GM18498 (cell line): ENCODE measurements around the gene ARHGDIG.

Experiments
- ATAC-seq: cut with Tn5 transposase; IDR thresholded peaks from one replicate; pipeline ENCODE4 v1.9.1; 2021; ENCODE audit warnings: mild to moderate bottlenecking, moderate library complexity; ENCODE audit not compliant: unreplicated experiment

The ARHGDIG gene

DNA sequence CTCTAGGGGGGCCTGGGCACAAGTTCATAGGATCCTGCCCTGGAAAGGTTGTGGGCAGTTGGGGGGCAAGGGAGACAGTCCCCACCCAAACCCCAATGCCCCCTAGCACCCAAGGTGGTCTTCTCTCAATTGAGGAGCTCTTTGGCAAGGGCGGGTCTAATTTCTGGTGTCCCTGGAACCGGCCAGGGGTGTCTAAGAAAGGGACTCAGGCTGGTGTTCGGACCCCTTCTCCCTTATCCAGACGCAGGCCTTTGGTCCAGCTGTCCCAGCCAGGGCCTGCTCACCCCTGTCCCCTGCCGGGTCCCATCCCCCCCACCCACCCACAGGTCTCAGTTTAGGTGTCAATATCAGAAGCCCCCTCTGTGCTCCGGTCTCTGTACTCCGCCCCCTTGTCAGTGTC lies 860 bp upstream of the ARHGDIG start:
- ATAC-seq, result no peak

DNA sequence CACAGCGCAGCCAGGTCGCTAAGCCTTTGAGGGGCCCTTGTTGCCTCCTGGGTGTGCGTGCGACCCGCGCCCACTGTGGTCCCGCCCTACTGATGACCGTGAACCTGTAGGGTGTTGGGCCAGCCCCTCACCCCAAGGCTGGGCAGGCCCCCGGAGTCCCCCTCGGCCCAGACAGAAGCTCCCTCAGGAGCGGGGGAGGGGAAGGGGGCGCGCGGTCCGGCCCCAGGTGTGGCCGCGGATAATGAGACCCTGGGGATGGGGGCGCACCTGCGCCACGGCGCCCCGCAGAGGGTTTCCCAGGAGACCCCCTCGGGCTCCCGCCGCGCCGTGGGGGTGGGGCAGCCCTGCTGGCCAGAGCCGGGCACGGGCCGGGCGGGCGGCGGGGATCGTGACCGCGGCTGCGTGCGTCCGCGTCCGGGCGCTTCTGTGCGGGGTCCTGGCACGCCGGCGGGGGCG lies 358 bp upstream of the ARHGDIG start:
- ATAC-seq, result no peak

DNA sequence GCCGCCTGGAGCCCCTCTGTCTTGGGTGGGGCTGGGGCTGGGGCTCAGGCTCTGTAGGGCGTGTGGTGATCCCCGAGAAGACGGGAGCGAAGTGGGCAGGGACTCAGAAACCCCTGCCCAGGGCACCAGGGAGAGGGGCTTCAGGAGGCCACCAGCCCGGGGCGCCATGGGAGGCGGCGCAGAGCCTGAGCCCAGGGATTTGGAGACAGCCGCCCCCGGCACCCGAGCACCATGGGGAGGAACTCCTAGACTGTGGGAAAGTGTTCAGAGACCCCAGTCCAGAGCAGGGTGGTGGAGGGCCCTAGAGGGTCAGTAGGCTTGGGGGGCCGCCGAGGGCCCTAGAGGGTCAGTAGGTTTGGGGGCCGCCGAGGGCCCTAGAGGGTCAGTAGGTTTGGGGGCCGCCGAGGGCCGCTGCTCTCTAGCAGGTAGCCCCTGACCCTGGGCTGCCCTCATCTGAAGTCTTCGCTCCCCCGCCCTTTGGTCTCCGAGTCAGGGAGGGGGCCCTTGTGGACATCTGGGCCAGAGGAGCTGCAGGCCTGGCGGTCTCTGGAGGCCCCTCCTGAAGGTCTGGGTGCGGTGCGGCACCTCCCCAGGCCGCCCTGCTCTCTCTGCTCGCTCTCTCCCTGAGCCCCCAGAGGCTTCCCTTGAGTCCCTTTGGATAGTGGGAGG lies 734 bp downstream of the ARHGDIG start:
- no peak for ATAC-seq

DNA sequence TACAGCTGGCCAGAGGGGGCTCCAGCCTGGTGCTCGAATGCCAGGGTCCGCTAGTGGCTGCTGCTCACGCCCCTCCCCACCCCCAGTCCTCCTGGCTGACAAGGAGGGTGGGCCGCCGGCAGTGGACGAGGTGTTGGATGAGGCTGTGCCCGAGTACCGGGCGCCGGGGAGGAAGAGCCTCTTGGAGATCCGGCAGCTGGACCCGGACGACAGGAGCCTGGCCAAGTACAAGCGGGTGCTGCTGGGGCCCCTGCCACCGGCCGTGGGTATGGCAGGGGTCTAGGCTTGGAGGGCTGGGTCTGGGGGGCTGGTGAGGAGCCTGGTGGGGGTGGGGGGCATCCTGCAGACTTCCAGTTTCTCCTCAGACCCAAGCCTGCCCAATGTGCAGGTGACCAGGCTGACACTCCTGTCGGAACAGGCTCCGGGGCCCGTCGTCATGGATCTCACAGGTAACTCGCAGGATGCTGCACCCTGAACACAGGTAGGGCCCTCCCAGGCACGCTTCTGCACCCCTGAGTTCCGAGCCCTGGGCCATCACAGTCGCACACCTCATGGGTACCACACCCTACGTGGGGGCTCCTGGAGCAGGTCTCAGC lies 1.4 kb downstream of the ARHGDIG start:
- ATAC-seq, result no peak

DNA sequence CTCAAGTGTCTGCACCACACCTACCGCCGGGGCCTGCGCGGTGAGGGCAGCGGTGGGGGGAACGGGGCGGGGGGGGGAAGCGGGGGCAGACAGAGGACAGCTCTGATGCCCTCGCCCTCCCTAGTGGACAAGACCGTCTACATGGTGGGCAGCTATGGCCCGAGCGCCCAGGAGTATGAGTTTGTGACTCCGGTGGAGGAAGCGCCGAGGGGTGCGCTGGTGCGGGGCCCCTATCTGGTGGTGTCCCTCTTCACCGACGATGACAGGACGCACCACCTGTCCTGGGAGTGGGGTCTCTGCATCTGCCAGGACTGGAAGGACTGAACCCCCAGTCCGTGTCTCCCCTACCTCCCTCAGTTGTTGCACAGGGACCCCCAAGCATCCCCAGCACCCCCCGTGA lies 2.1 kb downstream of the ARHGDIG start:
- no peak for ATAC-seq

DNA sequence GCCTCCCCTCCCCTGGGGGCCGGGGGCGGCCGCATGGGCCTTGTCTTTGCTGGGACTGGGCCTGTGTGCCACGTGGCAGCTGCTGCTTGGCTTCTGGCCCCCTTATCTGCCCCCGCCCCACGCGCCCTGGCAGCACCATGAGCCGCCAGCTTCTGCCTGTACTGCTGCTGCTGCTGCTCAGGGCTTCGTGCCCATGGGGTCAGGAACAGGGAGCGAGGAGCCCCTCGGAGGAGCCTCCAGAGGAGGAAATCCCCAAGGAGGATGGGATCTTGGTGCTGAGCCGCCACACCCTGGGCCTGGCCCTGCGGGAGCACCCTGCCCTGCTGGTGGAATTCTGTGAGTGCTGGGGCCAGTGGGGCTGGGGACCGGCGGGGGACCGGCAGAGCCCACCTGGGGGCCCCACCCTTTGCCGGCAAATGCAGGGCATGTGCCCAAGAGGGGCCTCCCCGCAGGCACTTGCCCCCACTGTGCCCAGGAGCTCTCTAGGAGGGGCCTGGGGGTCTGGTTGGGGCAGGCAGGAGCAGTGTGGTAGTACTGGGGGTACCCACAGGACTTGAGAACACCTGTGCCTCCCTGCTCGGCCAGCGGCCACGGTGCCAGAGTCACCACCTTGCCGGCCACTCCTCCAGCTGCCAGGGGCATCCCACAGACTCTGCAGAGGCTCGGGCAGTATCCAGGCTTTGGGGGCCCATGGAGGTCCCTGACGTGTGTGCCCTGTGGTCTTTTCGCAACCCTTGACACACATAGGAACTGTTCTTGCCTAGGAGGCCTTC lies 2.8 kb downstream of the ARHGDIG start, which contains the start of gene PDIA2:
Gene PDIA2 (plus strand): TSS at position 132 of the 773 bp plus-strand sequence. CDS start 6 bp downstream, at position 138.
- ATAC-seq, result no peak

DNA sequence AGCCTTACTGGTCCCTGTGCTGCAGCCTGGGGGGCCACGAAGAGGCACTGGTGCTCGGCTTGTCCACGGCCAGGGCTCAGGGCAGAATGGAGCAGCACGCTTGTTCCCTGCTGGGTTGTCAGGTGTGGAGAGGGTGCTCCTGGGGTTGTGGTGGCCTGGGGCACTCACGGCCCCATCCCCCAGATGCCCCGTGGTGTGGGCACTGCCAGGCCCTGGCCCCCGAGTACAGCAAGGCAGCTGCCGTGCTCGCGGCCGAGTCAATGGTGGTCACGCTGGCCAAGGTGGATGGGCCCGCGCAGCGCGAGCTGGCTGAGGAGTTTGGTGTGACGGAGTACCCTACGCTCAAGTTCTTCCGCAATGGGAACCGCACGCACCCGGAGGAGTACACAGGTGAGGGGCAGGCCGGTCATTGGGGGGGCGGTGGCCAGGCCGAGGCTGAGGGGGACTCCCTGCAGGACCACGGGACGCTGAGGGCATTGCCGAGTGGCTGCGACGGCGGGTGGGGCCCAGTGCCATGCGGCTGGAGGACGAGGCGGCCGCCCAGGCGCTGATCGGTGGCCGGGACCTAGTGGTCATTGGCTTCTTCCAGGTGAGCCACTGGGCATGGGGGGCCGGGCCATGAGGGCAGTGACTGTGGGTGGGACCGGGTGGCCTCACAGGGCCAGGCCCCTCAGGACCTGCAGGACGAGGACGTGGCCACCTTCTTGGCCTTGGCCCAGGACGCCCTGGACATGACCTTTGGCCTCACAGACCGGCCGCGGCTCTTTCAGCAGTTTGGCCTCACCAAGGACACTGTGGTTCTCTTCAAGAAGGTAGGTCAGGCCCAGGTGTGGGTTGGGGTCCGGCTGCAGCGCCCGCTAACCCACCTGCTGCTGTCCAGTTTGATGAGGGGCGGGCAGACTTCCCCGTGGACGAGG lies 4.1 kb downstream of the ARHGDIG start:
- no peak for ATAC-seq

DNA sequence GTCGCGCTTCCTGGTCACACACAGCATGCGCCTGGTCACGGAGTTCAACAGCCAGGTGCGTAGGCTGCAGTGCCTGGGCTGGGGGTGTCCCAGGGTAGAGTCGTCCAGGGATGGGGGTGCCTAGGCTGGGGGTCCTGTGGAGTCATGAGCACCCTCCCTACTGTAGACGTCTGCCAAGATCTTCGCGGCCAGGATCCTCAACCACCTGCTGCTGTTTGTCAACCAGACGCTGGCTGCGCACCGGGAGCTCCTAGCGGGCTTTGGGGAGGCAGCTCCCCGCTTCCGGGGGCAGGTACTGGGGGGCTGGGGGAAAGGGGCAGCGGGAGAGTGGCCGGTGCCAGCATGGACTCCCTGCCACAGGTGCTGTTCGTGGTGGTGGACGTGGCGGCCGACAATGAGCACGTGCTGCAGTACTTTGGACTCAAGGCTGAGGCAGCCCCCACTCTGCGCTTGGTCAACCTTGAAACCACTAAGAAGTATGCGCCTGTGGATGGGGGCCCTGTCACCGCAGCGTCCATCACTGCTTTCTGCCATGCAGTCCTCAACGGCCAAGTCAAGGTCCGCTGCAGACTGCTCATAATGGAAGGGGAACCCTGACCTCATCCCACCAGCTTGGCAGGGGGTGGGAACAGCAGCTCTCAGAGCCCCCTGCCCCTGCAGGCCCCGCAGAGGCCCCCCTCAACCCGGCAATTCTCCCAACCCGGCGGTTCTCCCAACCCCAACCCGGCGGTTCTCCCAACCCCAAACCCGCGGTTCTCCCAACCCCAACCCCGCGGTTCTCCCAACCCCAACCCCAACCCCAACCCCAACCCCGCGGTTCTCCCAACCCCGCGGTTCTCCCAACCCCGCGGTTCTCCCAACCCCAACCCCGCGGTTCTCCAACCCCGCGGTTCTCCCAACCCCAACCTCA lies 5.0 kb downstream of the ARHGDIG start:
- no peak for ATAC-seq

DNA sequence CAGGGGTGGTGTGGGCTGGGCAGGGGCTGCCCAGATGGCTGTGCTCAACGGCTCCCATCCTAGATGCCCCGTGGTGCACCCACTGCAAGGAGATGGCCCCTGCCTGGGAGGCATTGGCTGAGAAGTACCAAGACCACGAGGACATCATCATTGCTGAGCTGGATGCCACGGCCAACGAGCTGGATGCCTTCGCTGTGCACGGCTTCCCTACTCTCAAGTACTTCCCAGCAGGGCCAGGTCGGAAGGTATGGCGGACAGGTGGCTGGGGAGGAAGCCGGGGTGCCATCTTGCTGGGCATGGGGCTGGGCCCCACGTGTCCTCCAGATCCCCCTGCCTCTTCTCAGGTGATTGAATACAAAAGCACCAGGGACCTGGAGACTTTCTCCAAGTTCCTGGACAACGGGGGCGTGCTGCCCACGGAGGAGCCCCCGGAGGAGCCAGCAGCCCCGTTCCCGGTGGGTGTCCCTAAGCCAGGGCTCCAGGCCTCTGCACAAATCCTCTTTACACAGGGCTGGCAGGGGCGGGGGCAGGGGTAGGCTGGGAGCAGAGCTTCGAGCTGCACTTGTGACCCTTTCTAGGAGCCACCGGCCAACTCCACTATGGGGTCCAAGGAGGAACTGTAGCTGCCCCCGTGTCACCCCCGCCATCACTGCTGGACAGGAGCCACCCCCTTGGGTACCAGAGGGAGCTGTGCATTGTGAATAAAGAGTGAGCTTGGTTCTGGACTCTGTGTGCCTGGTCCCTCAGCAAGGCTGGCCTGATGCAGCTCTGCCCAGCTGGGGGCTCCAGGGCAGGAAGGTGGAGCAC lies 6.3 kb downstream of the ARHGDIG start:
- no peak for ATAC-seq

DNA sequence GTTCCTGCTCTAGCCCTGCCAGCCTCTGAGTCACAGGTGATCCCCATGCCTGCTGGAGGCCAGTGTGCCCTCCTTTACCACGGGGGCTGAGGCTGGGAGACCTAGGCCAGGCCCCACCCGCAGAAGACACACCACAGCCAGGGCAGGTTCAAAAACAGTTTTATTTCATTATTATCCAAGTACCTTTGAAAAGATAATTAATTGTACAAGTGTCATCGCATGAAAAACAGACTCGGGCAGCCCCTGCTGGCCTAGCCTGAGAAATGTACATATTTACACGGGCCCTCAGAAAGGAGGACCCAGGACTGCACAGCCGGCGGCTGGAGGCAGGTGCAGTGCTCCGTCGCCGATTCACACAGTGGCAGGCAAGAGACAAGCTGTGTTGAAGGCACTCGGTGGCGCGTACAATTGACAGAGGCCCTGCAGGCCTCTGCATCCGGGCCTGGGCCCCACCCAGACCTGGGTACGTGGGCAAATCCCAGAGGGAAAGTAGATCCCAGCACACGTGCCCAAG lies 7.0 kb downstream of the ARHGDIG start:
- no peak for ATAC-seq

DNA sequence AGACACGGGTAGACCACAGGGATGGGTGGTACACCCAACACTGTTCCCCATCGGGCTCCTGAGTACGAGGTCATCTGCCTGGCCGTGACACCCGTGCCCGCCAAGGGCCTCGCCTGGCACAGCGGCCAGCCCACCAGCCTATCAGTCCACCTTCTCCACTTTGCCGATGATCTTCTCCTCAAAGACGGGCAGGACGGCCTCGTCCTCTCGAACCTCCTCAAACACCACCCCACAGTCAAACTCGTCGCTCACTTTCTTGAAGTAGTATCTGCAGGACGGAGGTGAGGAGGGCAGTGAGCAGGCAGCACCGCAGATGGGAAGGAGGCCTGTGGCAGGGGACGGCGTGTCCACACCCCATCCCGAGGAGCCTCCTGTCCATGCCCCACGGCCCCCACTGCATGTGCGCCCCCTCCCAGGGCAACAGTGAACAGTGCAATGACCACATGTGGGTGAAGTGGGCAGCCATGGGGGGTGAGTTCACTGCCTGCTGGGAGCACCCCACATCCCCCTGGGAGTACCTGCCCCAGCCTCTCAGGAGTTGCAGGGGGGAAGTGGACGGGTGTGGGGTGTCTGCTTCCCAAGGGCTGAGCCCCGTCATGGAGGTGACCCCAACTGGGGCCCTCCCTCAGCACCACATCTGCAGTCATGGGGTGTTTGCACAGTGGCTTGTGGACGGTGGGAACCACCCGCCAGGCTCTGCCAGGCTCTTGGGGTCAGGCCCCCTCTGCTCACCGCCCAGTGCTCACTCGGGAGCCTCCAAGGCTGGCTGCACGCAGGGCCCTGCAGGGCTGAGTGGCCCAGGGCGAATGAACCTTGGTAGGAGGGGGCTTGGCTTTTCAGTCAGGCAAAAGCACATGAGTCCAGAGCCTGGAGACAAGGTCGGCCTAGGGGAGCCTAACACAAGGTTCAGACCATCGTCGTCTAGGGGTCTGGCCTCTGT lies 7.9 kb downstream of the ARHGDIG start:
- no peak for ATAC-seq

DNA sequence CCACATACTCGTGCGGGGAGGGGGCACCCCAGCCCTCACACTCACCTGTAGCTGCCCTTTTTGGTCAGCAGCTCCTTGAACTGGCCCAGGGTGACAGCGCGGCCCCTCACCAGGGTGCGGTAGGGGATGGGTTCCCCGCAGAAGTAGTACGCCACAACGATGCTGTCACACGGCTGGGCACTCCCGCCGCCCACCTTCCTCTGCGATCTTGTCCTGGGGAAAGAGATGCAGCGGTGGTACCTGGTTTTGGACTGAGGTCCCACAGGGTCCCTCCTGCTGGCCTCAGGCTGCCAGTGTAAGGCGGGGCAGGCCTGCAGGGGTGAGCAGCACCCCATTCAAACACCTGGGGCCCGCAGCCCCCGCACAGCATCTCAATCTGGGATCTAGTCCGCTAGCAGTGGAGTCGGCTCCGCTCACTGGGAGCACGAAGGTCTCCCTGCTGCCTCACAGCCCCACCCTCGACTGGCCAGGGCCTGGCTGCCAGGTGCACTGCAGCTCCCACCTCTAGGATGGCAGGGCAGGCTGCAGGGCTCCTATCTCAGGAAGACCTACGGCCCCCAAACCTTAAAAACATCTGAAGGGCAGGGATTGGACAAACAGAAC lies 9.1 kb downstream of the ARHGDIG start:
- ATAC-seq, result no peak

DNA sequence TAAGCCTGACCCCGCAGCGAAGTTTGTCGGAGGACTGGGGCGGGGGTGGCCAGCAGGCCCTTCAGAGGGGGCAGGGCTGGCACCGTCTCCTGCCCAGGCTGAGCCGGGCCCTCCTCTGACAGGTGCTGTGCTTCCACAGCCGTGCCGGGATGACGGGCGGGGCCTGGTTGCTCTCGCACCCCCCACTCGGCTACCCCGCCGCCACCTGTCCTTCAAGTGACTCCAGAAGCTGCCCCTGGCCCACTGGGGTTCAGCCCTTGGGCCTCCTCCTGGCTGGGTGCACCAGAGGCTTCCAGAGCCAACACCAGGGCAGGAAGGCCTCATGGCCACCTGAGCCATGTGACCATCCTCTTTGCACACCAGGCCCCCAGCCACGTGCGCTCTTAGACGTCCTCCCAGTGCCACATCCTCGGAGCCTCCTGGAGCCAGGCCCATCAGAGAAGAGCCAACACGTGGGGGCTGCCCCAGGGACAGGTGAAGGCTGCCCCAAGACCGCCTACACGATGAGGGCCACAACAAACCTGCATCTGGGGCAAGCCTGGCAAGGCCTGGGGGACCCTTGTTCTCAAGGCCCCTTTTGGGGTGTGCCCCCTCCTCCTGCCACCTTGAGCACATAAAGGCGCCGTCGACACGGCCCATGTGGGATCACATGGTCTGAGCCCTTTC lies 9.8 kb downstream of the ARHGDIG start:
- ATAC-seq, result no peak

DNA sequence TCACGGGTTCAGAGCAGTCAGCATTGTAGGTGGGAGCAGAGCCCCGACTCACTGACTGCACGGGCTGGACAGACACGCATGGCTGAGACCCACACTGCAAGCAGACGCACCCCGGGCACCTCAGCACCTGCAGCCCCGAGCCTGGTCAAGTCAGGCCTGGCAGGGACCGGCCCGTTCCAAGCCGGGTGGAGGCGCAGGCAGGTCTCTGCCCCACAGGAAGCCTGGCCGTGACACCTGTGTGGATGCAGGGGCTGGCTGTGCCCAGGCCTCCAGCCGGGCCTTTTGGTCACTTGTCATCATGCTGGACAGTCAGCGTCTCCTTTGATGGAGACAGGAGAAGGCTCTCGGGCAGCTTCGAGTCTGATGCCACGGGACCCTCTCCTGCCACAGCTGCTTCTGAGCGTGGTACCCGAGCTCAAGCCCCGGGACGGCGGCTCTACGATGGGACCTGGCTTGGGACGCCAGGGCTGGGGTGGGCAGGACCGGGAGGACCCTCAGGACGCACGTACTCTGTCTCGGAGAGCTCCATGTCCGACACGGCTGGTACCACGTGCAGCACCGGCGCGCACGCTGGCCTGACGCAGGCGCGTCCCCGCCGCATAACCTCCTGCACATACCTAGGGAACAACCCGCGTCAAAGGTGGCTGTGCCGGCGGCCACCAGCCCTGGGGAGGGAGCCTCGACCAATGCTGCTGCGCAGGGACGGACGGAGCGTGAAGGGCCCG lies 10.5 kb downstream of the ARHGDIG start:
- ATAC-seq, result no peak

DNA sequence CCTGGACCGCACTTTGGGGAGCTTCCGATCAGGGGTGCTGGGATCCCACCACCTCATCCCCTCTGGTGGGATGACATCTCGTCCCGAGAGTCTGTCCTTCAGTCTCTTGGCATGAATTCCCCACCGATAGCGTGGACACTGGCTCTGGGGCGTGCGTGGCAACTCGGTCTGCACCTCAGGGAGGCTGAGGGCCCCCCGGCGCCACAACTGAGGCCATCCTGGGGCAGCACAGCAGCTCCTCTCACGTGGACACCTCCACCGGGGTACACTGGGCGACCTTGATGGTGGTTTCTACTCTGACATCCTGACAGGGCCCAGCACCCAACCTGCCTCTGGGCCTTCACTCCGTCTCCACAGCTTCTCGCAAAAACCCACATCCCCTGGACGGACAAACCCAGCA lies 11.1 kb downstream of the ARHGDIG start:
- no peak for ATAC-seq
